ENCODE results near the gene CAPN1. TPM values are rescaled to one million over a fixed set of nuclear protein-coding genes. Genes with fewer than 3 reads are reported as not detected.

Gene CAPN1
- total and polyA plus RNA-seq, 12 donors: 20.6 to 333 (median 135) TPM

DNA sequence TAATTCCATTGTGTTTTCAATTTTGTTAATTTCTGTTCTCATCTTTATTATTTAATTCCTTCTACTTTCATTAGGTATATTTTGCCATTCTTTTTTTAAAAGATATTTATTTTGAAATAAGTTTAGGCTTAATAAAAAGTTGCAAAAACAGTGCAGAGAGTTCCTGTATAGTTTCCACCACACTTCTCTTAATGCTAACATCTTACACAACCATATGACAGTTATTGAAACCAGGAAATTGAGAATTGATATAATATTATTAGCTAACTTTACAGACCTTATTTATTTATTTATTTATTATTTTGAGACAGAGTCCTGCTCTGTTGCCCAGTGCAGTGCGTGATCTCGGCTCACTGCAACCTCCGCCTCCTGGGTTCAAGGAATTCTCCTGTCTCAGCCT, 25.5 kb upstream of the CAPN1 start:
- intact Hi-C loops (cut with DNase I): no loop called here
- no peaks in the 10 kb centered on the region for H3K27me3 ChIP-seq
- H3K9me3 ChIP-seq (replicated peaks in 1 of 3): no peaks in the 10 kb centered on the region
- no peak for DNase-seq
- no peak for TF ChIP-seq POLR2A (IDR thresholded peaks at IDR 0.05)
- TF ChIP-seq, protein P1, sequence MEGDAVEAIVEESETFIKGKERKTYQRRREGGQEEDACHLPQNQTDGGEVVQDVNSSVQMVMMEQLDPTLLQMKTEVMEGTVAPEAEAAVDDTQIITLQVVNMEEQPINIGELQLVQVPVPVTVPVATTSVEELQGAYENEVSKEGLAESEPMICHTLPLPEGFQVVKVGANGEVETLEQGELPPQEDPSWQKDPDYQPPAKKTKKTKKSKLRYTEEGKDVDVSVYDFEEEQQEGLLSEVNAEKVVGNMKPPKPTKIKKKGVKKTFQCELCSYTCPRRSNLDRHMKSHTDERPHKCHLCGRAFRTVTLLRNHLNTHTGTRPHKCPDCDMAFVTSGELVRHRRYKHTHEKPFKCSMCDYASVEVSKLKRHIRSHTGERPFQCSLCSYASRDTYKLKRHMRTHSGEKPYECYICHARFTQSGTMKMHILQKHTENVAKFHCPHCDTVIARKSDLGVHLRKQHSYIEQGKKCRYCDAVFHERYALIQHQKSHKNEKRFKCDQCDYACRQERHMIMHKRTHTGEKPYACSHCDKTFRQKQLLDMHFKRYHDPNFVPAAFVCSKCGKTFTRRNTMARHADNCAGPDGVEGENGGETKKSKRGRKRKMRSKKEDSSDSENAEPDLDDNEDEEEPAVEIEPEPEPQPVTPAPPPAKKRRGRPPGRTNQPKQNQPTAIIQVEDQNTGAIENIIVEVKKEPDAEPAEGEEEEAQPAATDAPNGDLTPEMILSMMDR (IDR thresholded peaks at IDR 0.05): no peak
- H3K27ac ChIP-seq: no peak overlapping the region
- no peaks in the 10 kb centered on the region for H3K36me3 ChIP-seq (replicated peaks in 1 of 2)
- WGBS, 4 donors: 91 to 99% (median 96%) methylated on average over 3 of the region's 3 CpGs
- H3K4me3 ChIP-seq: no peak overlapping the region
- H3K4me1 ChIP-seq (replicated peaks in 1 of 2): peaks cover 0 to 1% of the 10 kb centered on the region in 2 donors

DNA sequence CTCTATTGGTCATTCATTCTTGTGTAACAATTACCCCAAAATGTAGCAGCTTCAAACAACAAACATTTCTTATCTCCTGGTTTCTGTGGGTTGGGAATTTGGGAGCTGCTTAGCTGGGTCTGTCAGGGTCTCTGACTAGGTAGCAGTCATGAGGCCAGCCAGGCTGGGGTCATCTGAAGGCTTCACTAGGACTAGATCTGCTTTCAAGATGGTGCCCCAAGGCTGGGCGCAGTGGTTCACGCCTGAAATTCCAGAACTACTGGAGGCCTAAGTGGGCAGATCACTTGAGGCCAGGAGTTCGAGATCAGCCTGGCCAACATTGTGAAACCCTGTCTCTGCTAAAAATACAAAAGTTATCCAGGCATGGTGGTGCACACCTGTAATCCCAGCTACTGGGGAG, 24.8 kb upstream of the CAPN1 start:
- Histone ChIP-seq H3K4me1 (replicated peaks in 1 of 2) (no peaks in the 10 kb centered on the region), H3K4me3 (no peak overlapping the region), H3K36me3 (replicated peaks in 1 of 2) (no peaks in the 10 kb centered on the region), H3K9me3 (replicated peaks in 1 of 3) (no peaks in the 10 kb centered on the region), H3K27me3 (no peaks in the 10 kb centered on the region), H3K27ac (no peak overlapping the region)
- DNase-seq: peak in 1 of 7 donors; percentile 11
- intact Hi-C loops (cut with DNase I): no loop called here
- TF ChIP-seq, protein P1 (IDR thresholded peaks at IDR 0.05): no peak
- WGBS, 4 donors: 86 to 99% (median 93%) methylated on average over 3 of the region's 3 CpGs; no CpG with 5 or more reads in 1 of the 4 donors

DNA sequence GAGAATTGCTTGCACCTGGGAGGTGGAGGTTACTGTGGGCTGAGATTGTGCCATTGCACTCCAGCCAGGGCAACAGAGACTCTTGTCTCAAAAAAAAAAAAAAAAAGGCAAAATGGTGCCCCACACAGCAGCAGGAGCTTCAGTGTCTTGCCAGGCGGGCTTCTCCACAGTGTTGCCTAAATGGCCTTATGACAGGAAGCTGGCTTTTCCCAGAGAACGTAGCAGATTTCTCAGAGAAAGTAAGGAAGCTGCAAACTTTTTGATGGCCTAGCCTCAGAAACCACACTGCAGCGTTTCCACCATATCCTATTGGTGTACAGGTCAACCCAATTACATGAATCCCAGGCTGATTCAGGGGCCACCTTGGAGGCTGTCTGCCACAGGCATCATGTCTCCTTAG, 24.4 kb upstream of the CAPN1 start:
- WGBS, 4 donors: 52 to 88% (median 68%) methylated on average over 3 of the region's 3 CpGs
- no peaks in the 10 kb centered on the region for H3K27me3 ChIP-seq
- TF ChIP-seq, protein P1 (IDR thresholded peaks at IDR 0.05): no peak
- TF ChIP-seq POLR2A (IDR thresholded peaks at IDR 0.05): no peak
- H3K9me3 ChIP-seq (replicated peaks in 1 of 3): no peaks in the 10 kb centered on the region
- H3K4me3 ChIP-seq: no peak overlapping the region
- H3K27ac ChIP-seq: no peak overlapping the region
- intact Hi-C loops (cut with DNase I): no loop called here
- H3K36me3 ChIP-seq (replicated peaks in 1 of 2): no peaks in the 10 kb centered on the region
- DNase-seq: peak in 1 of 7 donors; percentile 3
- H3K4me1 ChIP-seq (replicated peaks in 1 of 2): no peaks in the 10 kb centered on the region

DNA sequence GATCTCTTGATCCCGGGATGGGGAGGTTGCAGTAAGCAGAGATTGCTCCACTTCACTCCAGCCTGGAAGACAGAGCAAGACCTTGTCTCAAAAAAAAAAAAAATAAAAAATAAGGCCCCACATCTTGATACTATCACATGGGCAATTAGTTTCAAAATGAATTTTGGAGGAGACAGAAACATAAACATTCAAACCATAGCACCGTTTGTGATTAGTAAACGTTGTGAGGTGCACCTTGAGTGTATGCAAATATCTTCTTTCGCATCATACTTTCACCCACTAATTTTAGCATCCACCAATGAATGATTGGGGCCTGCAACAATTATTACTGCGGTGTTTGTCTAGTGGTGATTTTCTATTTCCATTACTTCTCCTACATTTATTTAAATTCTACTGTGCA, 22.7 kb upstream of the CAPN1 start:
- intact Hi-C loops (cut with DNase I): no loop called here
- WGBS, 4 donors: 68 to 76% (median 72%) methylated on average over 5 of the region's 5 CpGs
- Histone ChIP-seq H3K4me1 (replicated peaks in 1 of 2) (no peaks in the 10 kb centered on the region), H3K27me3 (no peaks in the 10 kb centered on the region), H3K4me3 (no peak overlapping the region), H3K36me3 (replicated peaks in 1 of 2) (no peaks in the 10 kb centered on the region), H3K9me3 (replicated peaks in 1 of 3) (no peaks in the 10 kb centered on the region), H3K27ac (no peak overlapping the region)
- no peak for DNase-seq
- no peak for TF ChIP-seq POLR2A (IDR thresholded peaks at IDR 0.05)
- TF ChIP-seq, protein P1 (IDR thresholded peaks at IDR 0.05): no peak

Measured in adrenal gland (tissue), 12 donors.